ENCODE measurements around the gene AP5S1. TPM values are rescaled to one million over a fixed set of nuclear protein-coding genes. Genes with fewer than 3 reads are reported as not detected.
A peak's percentile ranks its signal among the peaks of the same experiment; 100 is the strongest.

The AP5S1 gene
- total and polyA plus RNA-seq, 2 of the 13 experiments (the other 11 are each of a cell fraction or from before 2014, with no cell fraction given), result 7.9 to 23.2 TPM

- TF ChIP-seq, protein P1, sequence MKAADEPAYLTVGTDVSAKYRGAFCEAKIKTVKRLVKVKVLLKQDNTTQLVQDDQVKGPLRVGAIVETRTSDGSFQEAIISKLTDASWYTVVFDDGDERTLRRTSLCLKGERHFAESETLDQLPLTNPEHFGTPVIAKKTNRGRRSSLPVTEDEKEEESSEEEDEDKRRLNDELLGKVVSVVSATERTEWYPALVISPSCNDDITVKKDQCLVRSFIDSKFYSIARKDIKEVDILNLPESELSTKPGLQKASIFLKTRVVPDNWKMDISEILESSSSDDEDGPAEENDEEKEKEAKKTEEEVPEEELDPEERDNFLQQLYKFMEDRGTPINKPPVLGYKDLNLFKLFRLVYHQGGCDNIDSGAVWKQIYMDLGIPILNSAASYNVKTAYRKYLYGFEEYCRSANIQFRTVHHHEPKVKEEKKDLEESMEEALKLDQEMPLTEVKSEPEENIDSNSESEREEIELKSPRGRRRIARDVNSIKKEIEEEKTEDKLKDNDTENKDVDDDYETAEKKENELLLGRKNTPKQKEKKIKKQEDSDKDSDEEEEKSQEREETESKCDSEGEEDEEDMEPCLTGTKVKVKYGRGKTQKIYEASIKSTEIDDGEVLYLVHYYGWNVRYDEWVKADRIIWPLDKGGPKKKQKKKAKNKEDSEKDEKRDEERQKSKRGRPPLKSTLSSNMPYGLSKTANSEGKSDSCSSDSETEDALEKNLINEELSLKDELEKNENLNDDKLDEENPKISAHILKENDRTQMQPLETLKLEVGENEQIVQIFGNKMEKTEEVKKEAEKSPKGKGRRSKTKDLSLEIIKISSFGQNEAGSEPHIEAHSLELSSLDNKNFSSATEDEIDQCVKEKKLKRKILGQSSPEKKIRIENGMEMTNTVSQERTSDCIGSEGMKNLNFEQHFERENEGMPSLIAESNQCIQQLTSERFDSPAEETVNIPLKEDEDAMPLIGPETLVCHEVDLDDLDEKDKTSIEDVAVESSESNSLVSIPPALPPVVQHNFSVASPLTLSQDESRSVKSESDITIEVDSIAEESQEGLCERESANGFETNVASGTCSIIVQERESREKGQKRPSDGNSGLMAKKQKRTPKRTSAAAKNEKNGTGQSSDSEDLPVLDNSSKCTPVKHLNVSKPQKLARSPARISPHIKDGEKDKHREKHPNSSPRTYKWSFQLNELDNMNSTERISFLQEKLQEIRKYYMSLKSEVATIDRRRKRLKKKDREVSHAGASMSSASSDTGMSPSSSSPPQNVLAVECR (CRISPR knock-in tag; IDR thresholded peaks at IDR 0.05; ENCODE audit: borderline replicate concordance), result peak; percentile 24; the same call in 1 of the 2 replicates
- no peak for TF ChIP-seq SNAPC4 (CRISPR knock-in tag; IDR thresholded peaks at IDR 0.05)
- TF ChIP-seq GFI1 (CRISPR knock-in tag; IDR thresholded peaks at IDR 0.05; ENCODE audit: borderline replicate concordance), result no peak
- TF ChIP-seq MAFF (IDR thresholded peaks at IDR 0.05; ENCODE audit: low read depth, low read length), result peak; percentile 93
- TF ChIP-seq ZNF607 (CRISPR knock-in tag; IDR thresholded peaks at IDR 0.05; ENCODE audit: borderline replicate concordance), result peak; percentile 9; the same call in 1 of the 2 replicates
- no peak for TF ChIP-seq ZSCAN30 (CRISPR knock-in tag; IDR thresholded peaks at IDR 0.05)
- no peak for TF ChIP-seq YY1 (IDR thresholded peaks at IDR 0.05; ENCODE audit: insufficient read depth, insufficient replicate concordance, low read depth, low read length)
- TF ChIP-seq NCOR1 (IDR thresholded peaks at IDR 0.05; ENCODE audit: borderline replicate concordance, low read length), result peak; percentile 91
- TF ChIP-seq, protein P2, sequence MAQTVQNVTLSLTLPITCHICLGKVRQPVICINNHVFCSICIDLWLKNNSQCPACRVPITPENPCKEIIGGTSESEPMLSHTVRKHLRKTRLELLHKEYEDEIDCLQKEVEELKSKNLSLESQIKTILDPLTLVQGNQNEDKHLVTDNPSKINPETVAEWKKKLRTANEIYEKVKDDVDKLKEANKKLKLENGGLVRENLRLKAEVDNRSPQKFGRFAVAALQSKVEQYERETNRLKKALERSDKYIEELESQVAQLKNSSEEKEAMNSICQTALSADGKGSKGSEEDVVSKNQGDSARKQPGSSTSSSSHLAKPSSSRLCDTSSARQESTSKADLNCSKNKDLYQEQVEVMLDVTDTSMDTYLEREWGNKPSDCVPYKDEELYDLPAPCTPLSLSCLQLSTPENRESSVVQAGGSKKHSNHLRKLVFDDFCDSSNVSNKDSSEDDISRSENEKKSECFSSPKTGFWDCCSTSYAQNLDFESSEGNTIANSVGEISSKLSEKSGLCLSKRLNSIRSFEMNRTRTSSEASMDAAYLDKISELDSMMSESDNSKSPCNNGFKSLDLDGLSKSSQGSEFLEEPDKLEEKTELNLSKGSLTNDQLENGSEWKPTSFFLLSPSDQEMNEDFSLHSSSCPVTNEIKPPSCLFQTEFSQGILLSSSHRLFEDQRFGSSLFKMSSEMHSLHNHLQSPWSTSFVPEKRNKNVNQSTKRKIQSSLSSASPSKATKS (CRISPR knock-in tag; IDR thresholded peaks at IDR 0.05), result no peak
- no peak for TF ChIP-seq ZNF800 (CRISPR knock-in tag; IDR thresholded peaks at IDR 0.05)
- 0 out of 2 replicates have a peak, but pooled peaks have one; percentile 26 for TF ChIP-seq MNT (IDR thresholded peaks at IDR 0.05)
These were observed 22.6 kb upstream of the AP5S1 start (continued) for GRCh38 chr20:3797592-3798372.

Data from HepG2 (cell line).